Activated naive CD8-positive, alpha-beta T cell treated with anti-CD3 and anti-CD28 coated beads for 36 hours (primary cell): ENCODE measurements around the gene CNOT8. TPM values are rescaled to one million over a fixed set of nuclear protein-coding genes. Genes with fewer than 3 reads are reported as not detected.

Source experiments
- DNase-seq: peaks from one replicate; pipeline ENCODE4 v3.0.0; 2021
- H3K27ac Mint-ChIP-seq: one replicate; pipeline ENCODE4 v1.8.0; 2022; ENCODE audit warnings: mild to moderate bottlenecking, moderate library complexity, mixed read lengths
- H3K27me3 Mint-ChIP-seq: one replicate; pipeline ENCODE4 v1.8.0; 2022; ENCODE audit warnings: mild to moderate bottlenecking, mixed read lengths
- H3K36me3 Mint-ChIP-seq: one replicate; pipeline ENCODE4 v1.8.0; 2021; ENCODE audit warnings: mild to moderate bottlenecking, mixed read lengths
- H3K4me1 Mint-ChIP-seq: one replicate; pipeline ENCODE4 v1.8.0; 2021; ENCODE audit warnings: mixed read lengths
- H3K4me3 Mint-ChIP-seq: one replicate; pipeline ENCODE4 v1.8.0; 2022; ENCODE audit warnings: mild to moderate bottlenecking, moderate library complexity, mixed read lengths
- H3K9me3 Mint-ChIP-seq: one replicate; pipeline ENCODE4 v1.8.0; 2022; ENCODE audit warnings: mixed read lengths
- total RNA-seq, 2 experiments: library from RNA; stranded (reverse); gene quantifications; one replicate each; pipeline ENCODE4 v1.2.3, GENCODE V29; 2021

Gene CNOT8
- total RNA-seq, 2 experiments from 2014 or later: 53.7 to 53.9 TPM

DNA sequence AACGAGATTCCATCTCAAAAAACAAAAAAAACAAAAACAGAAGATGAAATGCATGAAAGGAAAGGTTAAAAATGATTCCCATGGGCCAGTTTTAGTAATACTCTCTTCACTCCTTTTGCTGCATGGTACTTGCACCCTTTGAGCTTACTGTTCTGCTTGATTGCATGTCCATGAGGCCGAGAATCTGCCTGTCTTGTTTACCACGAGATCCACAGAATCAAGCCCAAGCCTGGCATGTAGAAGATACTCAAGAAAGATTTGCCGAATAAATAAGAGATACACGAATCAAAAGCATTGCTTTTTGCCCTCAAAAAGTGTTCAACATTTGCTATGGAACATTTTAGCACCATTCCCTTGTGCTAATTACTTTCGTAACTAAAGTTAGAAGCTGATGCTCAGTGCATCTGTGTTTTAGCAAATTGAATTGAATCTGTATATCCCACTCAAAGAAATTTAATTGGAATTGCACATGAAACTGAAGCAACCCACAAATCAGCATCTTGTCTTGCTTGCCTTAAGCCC, 9.1 kb upstream of the CNOT8 start:
- Mint-ChIP-seq H3K27me3 (no peaks in the 10 kb centered on the region), H3K36me3 (peaks cover 8% of the 10 kb centered on the region), H3K27ac (no peak overlapping the region), H3K4me1 (peaks cover 15% of the 10 kb centered on the region), H3K9me3 (no peaks in the 10 kb centered on the region), H3K4me3 (no peak overlapping the region)
- DNase-seq: no peak

DNA sequence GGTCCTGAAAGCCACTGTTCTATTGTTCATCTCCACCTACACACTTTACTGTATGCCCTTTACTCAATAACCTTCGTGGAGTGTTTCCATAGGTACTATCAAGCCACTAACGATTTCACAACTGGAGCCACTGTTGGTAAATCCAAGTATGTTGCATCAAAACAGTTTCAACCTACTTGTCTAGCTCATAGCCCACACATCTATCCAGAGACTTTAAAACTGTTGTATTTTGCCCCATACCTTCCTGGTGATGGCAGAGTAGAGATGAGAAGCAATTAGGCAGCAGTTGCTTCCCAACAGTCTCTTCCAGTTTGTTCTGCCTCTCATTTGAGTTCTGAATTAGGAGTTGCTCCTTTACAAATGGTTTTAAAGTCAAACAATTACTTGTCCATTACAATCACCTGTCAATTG, 8.6 kb upstream of the CNOT8 start:
- peaks cover 15% of the 10 kb centered on the region for H3K4me1 Mint-ChIP-seq
- H3K9me3 Mint-ChIP-seq: no peaks in the 10 kb centered on the region
- no peak overlapping the region for H3K27ac Mint-ChIP-seq
- peaks cover 8% of the 10 kb centered on the region for H3K36me3 Mint-ChIP-seq
- no peak for DNase-seq
- H3K4me3 Mint-ChIP-seq: no peak overlapping the region
- no peaks in the 10 kb centered on the region for H3K27me3 Mint-ChIP-seq

DNA sequence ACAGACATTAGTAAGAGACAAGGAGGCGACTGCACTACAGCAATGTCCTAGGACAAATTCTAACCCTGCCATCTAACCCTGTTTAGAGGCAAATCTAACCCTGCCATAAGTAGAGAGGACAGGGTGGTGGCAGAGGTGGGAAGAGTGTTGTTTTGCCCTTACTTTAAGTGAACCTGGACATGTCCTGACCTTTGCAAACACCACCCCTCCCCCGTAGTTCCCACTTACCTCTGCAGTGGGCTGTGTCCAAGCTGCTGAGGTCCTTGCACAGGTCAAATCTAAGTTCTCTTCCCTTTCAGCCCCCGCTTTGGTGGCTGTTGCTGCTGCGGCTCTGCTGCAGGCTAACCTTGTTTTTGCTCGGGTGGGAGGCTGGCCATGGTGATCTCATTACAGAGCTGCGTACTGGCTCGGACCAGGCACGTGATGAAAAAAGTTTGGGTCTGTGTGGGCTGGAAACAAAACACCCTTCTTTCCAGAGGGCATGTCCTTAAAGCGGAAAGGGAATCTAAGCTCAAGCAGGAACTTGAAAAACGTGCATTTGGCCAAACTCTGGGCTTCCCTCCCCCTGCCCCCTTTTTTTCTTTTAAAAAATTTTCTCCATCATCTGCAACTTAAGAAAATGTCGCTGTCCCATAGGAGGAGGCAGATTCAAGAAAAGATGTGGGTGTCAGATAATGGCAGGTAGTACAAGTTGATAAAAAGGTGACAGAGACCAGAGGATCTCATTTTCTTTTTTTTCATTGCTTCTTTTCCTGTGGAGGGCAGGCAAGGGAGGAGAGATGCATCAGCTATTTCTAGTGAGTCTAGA, 8.0 kb upstream of the CNOT8 start, which contains the start of gene FAXDC2:
Gene FAXDC2 (minus strand): TSS at position 349 of the 808 bp plus-strand sequence. CDS start 12,425 bp downstream, outside the sequence.
- DNase-seq: no peak
- Mint-ChIP-seq H3K36me3 (peaks cover 7% of the 10 kb centered on the region), H3K4me3 (no peak within 1 kb of the TSS), H3K9me3 (no peaks in the 10 kb centered on the region), H3K4me1 (peaks cover 15% of the 10 kb centered on the region), H3K27ac (no peak within 1 kb of the TSS), H3K27me3 (no peaks in the 10 kb centered on the region)

DNA sequence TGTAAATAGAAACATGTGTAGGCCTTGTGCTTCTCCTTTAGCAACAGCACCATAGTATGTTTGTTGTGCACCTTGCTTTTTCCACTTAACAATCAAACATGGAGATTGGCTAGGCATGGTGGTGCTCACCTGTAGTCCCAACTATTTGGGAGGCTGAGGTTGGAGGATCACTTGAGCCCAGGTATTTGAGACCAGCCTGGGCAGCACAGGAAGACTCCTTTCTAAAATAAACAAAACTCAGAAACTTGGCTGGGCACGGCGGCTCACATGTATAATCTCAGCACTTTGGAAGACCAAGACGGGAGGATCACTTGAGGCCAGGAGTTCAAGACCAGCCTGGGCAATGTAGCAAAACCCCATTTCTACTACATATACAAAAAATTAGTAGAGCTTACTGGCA, 7.1 kb upstream of the CNOT8 start:
- peaks cover 15% of the 10 kb centered on the region for H3K4me1 Mint-ChIP-seq
- no peak for DNase-seq
- H3K27me3 Mint-ChIP-seq: no peaks in the 10 kb centered on the region
- H3K27ac Mint-ChIP-seq: no peak overlapping the region
- no peaks in the 10 kb centered on the region for H3K9me3 Mint-ChIP-seq
- H3K4me3 Mint-ChIP-seq: no peak overlapping the region
- peaks cover 3% of the 10 kb centered on the region for H3K36me3 Mint-ChIP-seq

DNA sequence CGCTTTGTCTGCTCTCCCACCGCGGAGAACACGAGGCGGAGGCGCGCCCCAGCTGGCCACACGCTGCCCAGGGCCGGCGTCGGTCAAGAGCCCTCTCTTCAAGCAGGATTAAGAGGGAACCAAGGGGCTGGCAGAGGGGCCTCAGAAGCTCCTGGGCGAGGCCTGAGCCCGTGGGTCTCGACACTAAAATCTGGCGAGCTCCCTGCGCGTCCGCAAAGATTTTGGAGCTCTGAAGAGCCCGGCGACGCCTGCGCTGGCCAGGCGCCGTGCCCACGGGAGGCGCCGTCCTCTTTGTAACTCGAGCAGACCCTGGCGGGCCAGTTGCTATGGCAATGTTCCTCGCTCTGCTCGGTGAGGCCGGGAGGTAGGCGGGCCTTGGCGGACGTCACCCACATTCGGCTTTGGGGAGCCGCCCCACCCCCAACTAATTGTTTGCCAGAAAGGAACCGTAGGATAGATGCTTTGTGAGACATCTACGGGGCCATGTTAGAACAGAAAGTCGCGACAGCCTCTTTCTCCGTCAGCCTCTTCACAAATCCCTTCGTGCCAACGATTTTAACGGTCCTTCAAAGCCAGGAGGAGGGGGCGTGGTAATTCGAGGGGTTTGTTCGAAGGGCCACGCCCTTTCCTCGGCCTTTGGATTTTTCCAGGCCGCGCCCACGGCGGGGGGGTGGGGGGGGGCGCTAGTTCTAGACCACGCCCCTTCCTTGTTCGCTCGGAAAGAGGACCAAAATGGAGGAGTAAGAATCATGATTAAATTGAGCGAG, 714 bp upstream of the CNOT8 start:
- H3K27me3 Mint-ChIP-seq: no peaks in the 10 kb centered on the region
- H3K4me1 Mint-ChIP-seq: peaks cover 40% of the 10 kb centered on the region
- H3K36me3 Mint-ChIP-seq: peaks cover 22% of the 10 kb centered on the region
- DNase-seq: peak; percentile 87
- peak overlapping the region; percentile 85 for H3K4me3 Mint-ChIP-seq
- H3K9me3 Mint-ChIP-seq: no peaks in the 10 kb centered on the region
- H3K27ac Mint-ChIP-seq: peak overlapping the region; percentile 99

DNA sequence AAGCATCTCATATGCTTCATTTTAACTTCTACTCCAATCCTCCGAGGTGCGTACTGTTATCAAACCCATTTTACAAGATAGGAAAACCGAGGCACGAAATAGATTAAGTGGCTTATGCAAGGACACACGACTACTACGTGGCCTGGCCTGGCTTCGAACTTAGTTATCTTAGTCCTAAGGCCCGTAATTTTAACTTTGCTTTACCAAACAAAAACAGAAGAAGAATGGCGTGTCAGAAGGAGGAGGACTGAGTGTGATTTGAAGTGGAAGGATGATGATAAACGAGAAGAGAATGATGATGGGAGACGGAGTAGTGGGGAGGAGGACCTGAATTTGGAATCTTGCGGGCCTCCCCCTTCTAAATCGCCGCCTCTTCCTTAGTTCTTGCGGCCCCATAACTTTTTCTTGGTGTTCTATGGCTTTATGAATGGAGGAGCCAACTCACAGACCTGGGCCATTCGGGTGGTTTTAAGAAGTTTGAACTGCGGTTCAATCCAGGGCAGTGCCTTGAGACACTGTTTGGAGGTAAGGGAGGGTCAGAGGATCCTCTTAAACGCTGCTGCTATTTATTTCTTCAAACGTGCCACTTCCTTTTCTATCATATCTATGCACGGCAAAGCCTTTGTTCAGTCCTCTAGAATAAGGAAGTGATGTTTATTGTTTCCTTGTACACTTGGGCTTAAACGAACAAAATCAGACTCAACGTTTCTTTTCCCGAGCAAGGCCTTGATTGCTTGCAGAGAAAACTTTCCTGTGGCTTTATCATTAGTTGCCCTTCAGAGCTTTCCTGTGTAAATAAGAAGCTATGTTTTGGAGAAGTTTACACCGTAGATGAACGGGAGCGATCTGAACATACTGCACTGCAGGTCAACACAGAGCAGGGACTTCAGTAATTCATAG, 795 bp downstream of the CNOT8 start:
- H3K27ac Mint-ChIP-seq: peak overlapping the region; percentile 99
- no peaks in the 10 kb centered on the region for H3K27me3 Mint-ChIP-seq
- DNase-seq: no peak
- peaks cover 31% of the 10 kb centered on the region for H3K36me3 Mint-ChIP-seq
- no peaks in the 10 kb centered on the region for H3K9me3 Mint-ChIP-seq
- H3K4me1 Mint-ChIP-seq: peaks cover 50% of the 10 kb centered on the region
- peak overlapping the region; percentile 85 for H3K4me3 Mint-ChIP-seq

DNA sequence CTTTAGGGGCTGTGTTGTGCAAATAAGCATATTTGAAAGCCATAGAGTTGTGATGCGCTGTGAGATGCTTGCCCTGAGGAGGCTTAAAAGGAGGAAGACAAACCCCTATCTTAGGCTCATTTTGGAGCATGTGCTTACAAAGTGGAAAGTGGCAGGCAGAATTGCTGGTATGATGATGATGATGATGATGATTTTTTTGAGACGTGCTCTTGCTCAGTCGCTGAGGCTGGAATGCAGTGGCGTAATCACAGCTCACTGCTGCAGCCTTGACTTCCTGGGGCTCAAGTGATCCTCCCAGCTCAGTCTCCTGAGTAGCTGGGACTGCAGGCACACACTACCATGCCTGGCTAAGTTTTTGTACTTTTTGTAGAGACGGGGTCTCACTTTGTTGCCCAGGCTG, 1.7 kb downstream of the CNOT8 start:
- Mint-ChIP-seq H3K27me3 (no peaks in the 10 kb centered on the region), H3K36me3 (peaks cover 36% of the 10 kb centered on the region), H3K27ac (peak overlapping the region; percentile 99), H3K4me3 (peak overlapping the region; percentile 85), H3K4me1 (peaks cover 51% of the 10 kb centered on the region), H3K9me3 (no peaks in the 10 kb centered on the region)
- no peak for DNase-seq

DNA sequence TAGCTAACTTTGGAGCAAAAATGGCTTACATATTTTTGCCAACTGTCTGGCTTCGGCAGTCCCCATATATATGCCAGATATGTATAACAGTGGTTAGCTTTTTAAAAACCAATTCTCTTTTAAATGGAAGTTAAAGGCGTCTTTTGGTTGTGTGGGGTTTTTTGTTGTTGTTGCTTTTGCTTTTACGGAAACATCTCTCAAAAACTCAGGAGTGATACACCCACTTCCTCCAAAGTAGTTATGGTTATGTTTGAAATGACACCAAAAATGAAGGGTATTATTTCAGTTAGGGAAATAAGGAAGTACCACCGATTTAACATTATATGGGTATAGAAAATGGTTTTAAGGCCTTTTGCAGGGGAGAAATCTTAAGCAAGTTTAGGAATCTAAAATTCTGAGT, 2.3 kb downstream of the CNOT8 start:
- DNase-seq: no peak
- peaks cover 43% of the 10 kb centered on the region for H3K36me3 Mint-ChIP-seq
- no peaks in the 10 kb centered on the region for H3K9me3 Mint-ChIP-seq
- H3K27me3 Mint-ChIP-seq: no peaks in the 10 kb centered on the region
- peaks cover 56% of the 10 kb centered on the region for H3K4me1 Mint-ChIP-seq
- H3K27ac Mint-ChIP-seq: peak overlapping the region; percentile 99
- peak overlapping the region; percentile 85 for H3K4me3 Mint-ChIP-seq

DNA sequence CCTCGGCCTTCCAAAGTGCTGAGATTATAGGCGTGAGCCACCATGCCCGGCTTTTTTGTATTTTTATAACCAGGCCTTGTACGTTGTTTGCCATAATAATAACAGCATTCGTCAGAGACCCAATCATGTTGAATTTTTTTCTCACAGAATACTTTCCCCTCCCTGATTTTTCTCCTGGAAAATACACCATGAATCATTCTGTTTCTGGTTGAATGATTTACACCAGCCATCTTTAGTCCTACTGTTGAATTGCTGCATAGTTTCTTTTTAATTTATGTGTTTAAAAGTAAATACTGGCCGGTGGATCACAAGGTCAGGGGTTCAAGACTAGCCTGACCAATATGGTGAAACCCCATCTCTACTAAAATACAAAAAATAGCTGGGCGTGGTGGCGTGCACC, 3.5 kb downstream of the CNOT8 start:
- DNase-seq: no peak
- Mint-ChIP-seq H3K36me3 (peaks cover 51% of the 10 kb centered on the region), H3K27ac (peak overlapping the region; percentile 51), H3K4me3 (peak overlapping the region; percentile 32), H3K4me1 (peaks cover 59% of the 10 kb centered on the region), H3K9me3 (no peaks in the 10 kb centered on the region), H3K27me3 (no peaks in the 10 kb centered on the region)

DNA sequence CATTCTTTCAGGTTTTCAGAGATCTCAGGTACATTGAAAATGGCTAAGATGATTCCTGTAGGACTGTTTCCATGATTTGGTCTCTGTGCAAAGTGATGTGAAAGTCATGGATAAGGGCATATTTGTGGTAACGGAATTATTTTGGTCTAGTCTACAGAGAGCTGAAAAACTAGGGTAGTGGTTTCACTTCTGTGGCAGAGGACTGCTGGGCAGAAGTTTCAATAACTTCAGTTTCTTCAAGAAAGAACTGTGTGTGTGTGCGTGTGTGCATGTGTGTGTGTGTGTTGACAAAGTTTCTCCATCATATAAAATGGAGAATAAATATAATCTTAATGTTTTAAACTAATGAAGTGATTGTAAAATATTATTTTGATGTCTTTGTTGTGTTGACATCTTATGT, 4.3 kb downstream of the CNOT8 start:
- DNase-seq: no peak
- Mint-ChIP-seq H3K4me1 (peaks cover 58% of the 10 kb centered on the region), H3K36me3 (peaks cover 55% of the 10 kb centered on the region), H3K4me3 (no peak overlapping the region), H3K9me3 (no peaks in the 10 kb centered on the region), H3K27me3 (no peaks in the 10 kb centered on the region), H3K27ac (peak overlapping the region; percentile 35)

DNA sequence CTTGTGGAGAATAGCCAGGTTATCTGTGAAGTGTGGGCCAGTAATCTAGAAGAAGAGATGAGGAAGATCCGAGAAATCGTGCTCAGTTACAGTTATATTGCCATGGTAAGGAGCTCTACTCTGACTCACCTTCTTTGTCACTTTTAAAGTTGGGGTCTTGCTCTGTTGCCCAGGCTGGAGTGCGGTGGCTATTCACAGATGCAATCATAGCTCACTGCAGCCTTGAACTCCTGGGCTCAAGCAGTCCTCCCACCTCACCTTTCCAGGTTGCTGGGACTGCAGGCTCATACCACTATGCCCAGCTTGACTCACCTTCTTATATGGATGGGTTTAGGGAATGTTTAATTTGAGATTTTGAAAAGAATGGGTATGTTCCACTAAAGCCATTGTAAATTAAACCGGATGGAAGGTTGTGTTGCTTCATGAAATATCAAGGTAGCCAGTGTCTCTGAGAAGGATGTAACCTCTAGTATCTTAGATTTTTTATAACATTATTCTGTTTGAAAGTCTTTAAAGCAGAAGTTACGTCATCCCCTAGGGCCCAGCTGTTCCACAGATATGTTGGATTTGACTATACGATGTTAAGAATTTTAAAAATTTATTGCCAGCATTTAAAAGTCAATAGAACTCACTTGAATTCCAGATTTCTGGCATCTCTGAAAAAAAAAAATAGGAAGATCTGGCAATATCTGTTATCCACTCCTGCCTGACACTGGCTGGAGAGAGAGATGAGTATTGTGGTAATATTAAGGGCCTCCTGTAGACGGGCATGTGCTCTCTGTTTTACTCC, 5.1 kb downstream of the CNOT8 start:
- peaks cover 58% of the 10 kb centered on the region for H3K4me1 Mint-ChIP-seq
- no peak overlapping the region for H3K4me3 Mint-ChIP-seq
- H3K27ac Mint-ChIP-seq: peak overlapping the region; percentile 14
- peaks cover 55% of the 10 kb centered on the region for H3K36me3 Mint-ChIP-seq
- no peaks in the 10 kb centered on the region for H3K27me3 Mint-ChIP-seq
- no peaks in the 10 kb centered on the region for H3K9me3 Mint-ChIP-seq
- no peak for DNase-seq

DNA sequence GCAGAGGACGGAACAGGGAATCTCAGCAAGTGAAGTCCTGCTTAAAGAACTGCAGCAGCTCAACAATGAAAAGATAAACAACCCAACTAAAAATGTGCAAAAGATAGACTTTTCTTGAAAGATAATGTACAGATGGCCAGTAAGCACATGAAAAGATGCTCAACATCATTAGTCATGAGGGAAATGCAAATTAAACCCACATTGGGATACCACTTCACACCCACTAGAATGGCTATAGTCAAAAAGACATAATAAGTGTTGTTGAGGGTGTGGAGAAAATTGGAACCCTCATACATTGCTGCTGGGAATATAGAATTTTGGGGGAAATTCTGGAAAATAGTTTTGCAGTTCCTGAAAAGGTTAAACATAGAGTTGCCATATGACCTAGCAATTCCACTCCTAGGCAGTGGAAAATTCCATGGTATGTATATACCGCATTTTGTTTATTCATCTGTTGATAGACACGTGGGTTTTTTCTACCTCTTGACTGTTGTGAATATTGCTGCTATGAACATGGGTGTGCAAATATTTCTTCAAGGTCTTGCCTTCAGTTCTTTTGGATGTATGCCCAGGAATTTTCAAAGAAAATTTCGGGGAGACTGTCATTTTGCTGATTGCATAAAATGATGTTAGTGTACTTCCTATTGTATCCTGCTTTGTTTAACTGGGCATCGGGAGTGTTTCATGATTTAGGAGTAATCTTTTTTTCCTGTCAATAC, 7.2 kb downstream of the CNOT8 start:
- H3K36me3 Mint-ChIP-seq: peaks cover 46% of the 10 kb centered on the region
- peaks cover 51% of the 10 kb centered on the region for H3K4me1 Mint-ChIP-seq
- no peaks in the 10 kb centered on the region for H3K9me3 Mint-ChIP-seq
- H3K27ac Mint-ChIP-seq: peak overlapping the region; percentile 63
- H3K27me3 Mint-ChIP-seq: no peaks in the 10 kb centered on the region
- H3K4me3 Mint-ChIP-seq: no peak overlapping the region
- DNase-seq: no peak

DNA sequence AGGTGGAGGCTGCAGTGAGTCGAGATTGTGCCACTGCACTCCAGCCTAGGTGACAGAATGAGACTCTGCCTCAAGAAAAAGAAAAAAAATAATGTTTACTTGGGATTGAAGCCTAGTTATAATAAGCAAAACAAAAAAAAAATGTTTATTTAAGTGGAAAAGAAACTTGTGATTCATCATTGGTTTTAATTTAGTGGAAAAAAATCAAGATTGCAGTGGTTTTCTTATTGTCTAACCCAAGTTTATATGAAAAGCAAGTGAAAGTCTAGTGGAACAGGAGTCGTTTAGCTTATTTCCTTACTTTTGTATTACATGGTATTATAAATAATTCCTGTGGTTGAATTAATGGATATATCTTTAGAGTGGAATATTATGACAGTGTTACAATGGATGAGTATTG, 8.4 kb downstream of the CNOT8 start:
- H3K27me3 Mint-ChIP-seq: no peaks in the 10 kb centered on the region
- H3K9me3 Mint-ChIP-seq: no peaks in the 10 kb centered on the region
- H3K36me3 Mint-ChIP-seq: peaks cover 41% of the 10 kb centered on the region
- peak overlapping the region; percentile 38 for H3K27ac Mint-ChIP-seq
- DNase-seq: no peak
- H3K4me1 Mint-ChIP-seq: peaks cover 38% of the 10 kb centered on the region
- H3K4me3 Mint-ChIP-seq: no peak overlapping the region
